ENCODE measurements around the gene CREBL2. TPM values are rescaled to one million over a fixed set of nuclear protein-coding genes. Genes with fewer than 3 reads are reported as not detected.

The CREBL2 gene
- total RNA-seq, 1 experiment from 2014 or later, result 20.4 TPM

- Mint-ChIP-seq H3K27ac (ENCODE audit: unreplicated experiment) (no peak overlapping the region), H3K27me3 (ENCODE audit: unreplicated experiment) (no peaks in the 10 kb centered on the region)
Observed at GRCh38 chr12:12627308-12627827, 15.7 kb downstream of the CREBL2 start.

GRCh38 chr12:12628013-12628412 is 16.3 kb downstream of the CREBL2 start:
- intact Hi-C loops (cut with micrococcal nuclease; ENCODE audit: unreplicated experiment), result no loop called here
- CTCF ChIA-PET, result no interaction called here
- H3K4me3 Mint-ChIP-seq (ENCODE audit: low read depth, unreplicated experiment), result no peak overlapping the region
- no peak for TF ChIP-seq CTCF (IDR thresholded peaks at IDR 0.05; ENCODE audit: unreplicated experiment)
- no peaks in the 10 kb centered on the region for H3K27me3 Mint-ChIP-seq (ENCODE audit: unreplicated experiment)
- peaks cover 15% of the 10 kb centered on the region for H3K4me1 Mint-ChIP-seq (ENCODE audit: low read depth, unreplicated experiment)
- peaks cover 6% of the 10 kb centered on the region for H3K36me3 Mint-ChIP-seq (ENCODE audit: insufficient read depth, unreplicated experiment)
- H3K27ac Mint-ChIP-seq (ENCODE audit: unreplicated experiment), result no peak overlapping the region
- no TSS peak for BruUV-seq (replicated peaks)
- no peaks in the 10 kb centered on the region for H3K9me3 Mint-ChIP-seq (ENCODE audit: low read depth, unreplicated experiment)
- no peak for DNase-seq

More at GRCh38 chr12:12627308-12627827, 15.7 kb downstream of the CREBL2 start:
- Mint-ChIP-seq H3K4me1 (ENCODE audit: low read depth, unreplicated experiment) (peaks cover 15% of the 10 kb centered on the region), H3K9me3 (ENCODE audit: low read depth, unreplicated experiment) (no peaks in the 10 kb centered on the region), H3K36me3 (ENCODE audit: insufficient read depth, unreplicated experiment) (peaks cover 6% of the 10 kb centered on the region), H3K4me3 (ENCODE audit: low read depth, unreplicated experiment) (no peak overlapping the region)
- no TSS peak for BruUV-seq (replicated peaks)
- no peak for DNase-seq
- CTCF ChIA-PET, result interaction anchor here (0.6 kb wide), 1 partner anchor 986 kb away, joined by 3 read pairs; no protein-coding TSS in a partner anchor
- TF ChIP-seq CTCF (IDR thresholded peaks at IDR 0.05; ENCODE audit: unreplicated experiment), result no peak
- intact Hi-C loops (cut with micrococcal nuclease; ENCODE audit: unreplicated experiment), result no loop called here

GRCh38 chr12:12630850-12631249 is 19.2 kb downstream of the CREBL2 start:
- H3K36me3 Mint-ChIP-seq (ENCODE audit: insufficient read depth, unreplicated experiment), result peaks cover 6% of the 10 kb centered on the region
- TF ChIP-seq CTCF (IDR thresholded peaks at IDR 0.05; ENCODE audit: unreplicated experiment), result no peak
- no TSS peak for BruUV-seq (replicated peaks)
- H3K4me3 Mint-ChIP-seq (ENCODE audit: low read depth, unreplicated experiment), result no peak overlapping the region
- no peaks in the 10 kb centered on the region for H3K9me3 Mint-ChIP-seq (ENCODE audit: low read depth, unreplicated experiment)
- no peak for DNase-seq
- peaks cover 15% of the 10 kb centered on the region for H3K4me1 Mint-ChIP-seq (ENCODE audit: low read depth, unreplicated experiment)
- CTCF ChIA-PET, result no interaction called here
- intact Hi-C loops (cut with micrococcal nuclease; ENCODE audit: unreplicated experiment), result no loop called here
- no peaks in the 10 kb centered on the region for H3K27me3 Mint-ChIP-seq (ENCODE audit: unreplicated experiment)
- H3K27ac Mint-ChIP-seq (ENCODE audit: unreplicated experiment), result no peak overlapping the region

GRCh38 chr12:12635651-12636050 is 24.0 kb downstream of the CREBL2 start:
- intact Hi-C loops (cut with micrococcal nuclease; ENCODE audit: unreplicated experiment), result no loop called here
- H3K36me3 Mint-ChIP-seq (ENCODE audit: insufficient read depth, unreplicated experiment), result peaks cover 6% of the 10 kb centered on the region
- TF ChIP-seq CTCF (IDR thresholded peaks at IDR 0.05; ENCODE audit: unreplicated experiment), result no peak
- H3K27ac Mint-ChIP-seq (ENCODE audit: unreplicated experiment), result no peak overlapping the region
- no peak for DNase-seq
- H3K27me3 Mint-ChIP-seq (ENCODE audit: unreplicated experiment), result no peaks in the 10 kb centered on the region
- peaks cover 3% of the 10 kb centered on the region for H3K9me3 Mint-ChIP-seq (ENCODE audit: low read depth, unreplicated experiment)
- no TSS peak for BruUV-seq (replicated peaks)
- no peaks in the 10 kb centered on the region for H3K4me1 Mint-ChIP-seq (ENCODE audit: low read depth, unreplicated experiment)
- H3K4me3 Mint-ChIP-seq (ENCODE audit: low read depth, unreplicated experiment), result no peak overlapping the region
- CTCF ChIA-PET, result interaction anchor here (0.7 kb wide), 2 partner anchors 54 to 959 kb away, joined by 3 read pairs; no protein-coding TSS in a partner anchor
